Measurements from ENCODE around the gene BAZ1B. TPM values are rescaled to one million over a fixed set of nuclear protein-coding genes. Genes with fewer than 3 reads are reported as not detected.

The BAZ1B gene
- total RNA-seq, 4 donors from 2014 or later, result 31.2 to 47.0 (median 42.0) TPM

DNA sequence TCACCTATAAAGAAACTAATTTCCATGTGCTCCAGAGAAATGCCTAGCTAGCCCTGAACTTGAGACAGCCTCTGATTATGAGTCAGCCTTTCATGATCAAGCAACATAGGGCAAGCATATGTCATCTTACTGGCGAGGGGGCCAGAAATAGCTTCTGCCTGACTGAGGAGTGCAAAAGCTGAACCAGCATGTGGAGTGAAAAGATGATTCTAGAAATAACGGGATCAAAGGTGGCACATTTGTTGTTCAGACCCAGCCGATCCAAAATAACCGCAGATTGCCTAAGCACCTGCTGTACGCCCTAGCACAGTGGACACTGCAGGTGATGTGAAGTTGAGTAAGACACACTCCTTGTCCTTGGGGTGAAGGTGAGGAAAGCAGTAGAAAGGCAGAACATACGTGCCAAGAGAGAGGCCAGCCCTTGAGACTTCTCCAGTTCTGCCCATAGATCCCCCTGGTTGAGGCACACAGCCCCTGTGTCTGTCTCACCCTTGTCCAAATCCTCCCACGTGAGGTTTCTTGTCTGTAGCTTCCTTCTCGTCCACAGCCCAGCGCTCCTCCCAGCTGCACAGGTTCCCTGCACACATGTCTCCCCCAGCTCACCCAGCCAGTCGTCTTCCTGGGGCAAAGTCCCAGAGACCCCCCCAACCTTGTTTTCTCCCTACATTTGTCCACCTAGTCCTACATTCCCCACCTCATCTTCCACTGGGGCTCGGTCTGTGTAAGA is 38.2 kb upstream of the BAZ1B start:
- in situ Hi-C loops (cut with MboI; ENCODE audit: low sequenced_read_pairs in 4 of 4) (no loop called here), intact Hi-C loops (cut with DNase I; ENCODE audit: low total_unique reads) (no loop called here)
- no peaks in the 10 kb centered on the region for H3K27me3 ChIP-seq
- peak overlapping the region; percentile 74 to 99 (median 98) for H3K27ac ChIP-seq
- no peaks in the 10 kb centered on the region for H3K36me3 ChIP-seq
- H3K9me3 ChIP-seq, result no peaks in the 10 kb centered on the region
- no peak for TF ChIP-seq POLR2A (IDR thresholded peaks at IDR 0.05)
- TF ChIP-seq, protein P1, sequence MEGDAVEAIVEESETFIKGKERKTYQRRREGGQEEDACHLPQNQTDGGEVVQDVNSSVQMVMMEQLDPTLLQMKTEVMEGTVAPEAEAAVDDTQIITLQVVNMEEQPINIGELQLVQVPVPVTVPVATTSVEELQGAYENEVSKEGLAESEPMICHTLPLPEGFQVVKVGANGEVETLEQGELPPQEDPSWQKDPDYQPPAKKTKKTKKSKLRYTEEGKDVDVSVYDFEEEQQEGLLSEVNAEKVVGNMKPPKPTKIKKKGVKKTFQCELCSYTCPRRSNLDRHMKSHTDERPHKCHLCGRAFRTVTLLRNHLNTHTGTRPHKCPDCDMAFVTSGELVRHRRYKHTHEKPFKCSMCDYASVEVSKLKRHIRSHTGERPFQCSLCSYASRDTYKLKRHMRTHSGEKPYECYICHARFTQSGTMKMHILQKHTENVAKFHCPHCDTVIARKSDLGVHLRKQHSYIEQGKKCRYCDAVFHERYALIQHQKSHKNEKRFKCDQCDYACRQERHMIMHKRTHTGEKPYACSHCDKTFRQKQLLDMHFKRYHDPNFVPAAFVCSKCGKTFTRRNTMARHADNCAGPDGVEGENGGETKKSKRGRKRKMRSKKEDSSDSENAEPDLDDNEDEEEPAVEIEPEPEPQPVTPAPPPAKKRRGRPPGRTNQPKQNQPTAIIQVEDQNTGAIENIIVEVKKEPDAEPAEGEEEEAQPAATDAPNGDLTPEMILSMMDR (IDR thresholded peaks at IDR 0.05 in 4 of 5, conservative IDR thresholded peaks at IDR 0.05 in 1 of 5), result no peak
- DNase-seq (peak; percentile 61 to 76), ATAC-seq (peak; percentile 64 to 72)
- H3K4me1 ChIP-seq, result peaks cover 13 to 27% of the 10 kb centered on the region in 2 donors
- no peak overlapping the region for H3K4me3 ChIP-seq

DNA sequence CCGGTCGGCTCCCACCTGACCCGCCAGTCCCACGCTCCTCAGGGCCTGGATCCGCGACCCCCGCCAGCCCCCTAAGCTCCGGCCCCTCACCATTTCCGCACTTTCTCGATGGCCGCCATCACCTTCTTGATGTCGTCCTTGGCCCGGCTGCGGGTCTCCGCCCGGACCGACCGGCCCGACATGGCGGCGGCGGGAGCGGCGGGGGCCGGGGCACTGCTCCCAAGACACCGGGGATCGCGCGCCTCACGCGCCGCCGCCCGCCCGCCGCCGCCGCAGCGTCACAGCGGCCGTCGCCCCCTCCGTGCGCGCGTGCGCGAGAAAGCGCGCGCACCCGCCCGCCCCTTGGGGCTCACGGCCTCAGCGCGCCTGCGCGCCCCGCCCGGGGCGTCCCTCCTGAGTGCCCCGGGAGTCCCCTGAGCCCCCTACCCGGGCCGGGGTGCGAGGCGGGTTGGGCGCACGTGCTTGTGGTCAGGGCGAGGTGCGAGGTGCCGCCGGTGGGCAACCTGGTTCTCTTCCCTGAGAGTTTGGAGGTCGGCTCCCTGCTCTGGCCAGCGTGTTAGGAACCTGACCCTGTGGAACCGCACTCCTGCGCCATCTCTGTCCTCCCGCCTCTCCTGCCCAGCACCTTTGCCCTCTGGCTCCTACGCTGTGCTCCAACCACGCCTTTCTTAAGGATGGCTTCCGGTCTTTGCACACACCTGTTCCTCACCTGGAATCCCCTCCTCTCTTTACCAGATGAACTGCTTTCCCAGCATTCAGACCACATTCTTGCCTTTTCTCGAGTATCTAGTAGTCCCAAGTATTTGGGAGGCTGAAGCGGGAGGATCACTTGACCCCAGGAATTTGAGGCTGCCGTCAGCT is 35.5 kb upstream of the BAZ1B start, which contains the start of gene BCL7B:
Gene BCL7B, minus strand, starts transcription at position 294 of the 861 bp plus-strand sequence. Its CDS starts 112 bp downstream, at position 182.
- peak; percentile 89 to 92 for TF ChIP-seq POLR2A (IDR thresholded peaks at IDR 0.05)
- TF ChIP-seq, protein P1 (IDR thresholded peaks at IDR 0.05 in 4 of 5, conservative IDR thresholded peaks at IDR 0.05 in 1 of 5), result no peak
- Histone ChIP-seq H3K27ac (peak within 1 kb of the TSS; percentile 92 to 99 (median 98)), H3K4me3 (peak within 1 kb of the TSS; percentile 70 to 93 (median 75)), H3K27me3 (no peaks in the 10 kb centered on the region), H3K9me3 (no peaks in the 10 kb centered on the region), H3K4me1 (peaks cover 25 to 33% of the 10 kb centered on the region in 2 donors), H3K36me3 (peaks cover 0 to 6% of the 10 kb centered on the region in 2 donors)
- intact Hi-C loops (cut with DNase I; ENCODE audit: low total_unique reads), result loop anchor here (1.0 to 10.0 kb wide), 7 partner anchors 21 to 617 kb away; partner anchors contain the start of genes ABHD11, BAZ1B, EIF4H and TBL2
- DNase-seq (peak; percentile 28 to 72), ATAC-seq (peak; percentile 67 to 77)
- in situ Hi-C loops (cut with MboI; ENCODE audit: low sequenced_read_pairs in 4 of 4), result no loop called here

DNA sequence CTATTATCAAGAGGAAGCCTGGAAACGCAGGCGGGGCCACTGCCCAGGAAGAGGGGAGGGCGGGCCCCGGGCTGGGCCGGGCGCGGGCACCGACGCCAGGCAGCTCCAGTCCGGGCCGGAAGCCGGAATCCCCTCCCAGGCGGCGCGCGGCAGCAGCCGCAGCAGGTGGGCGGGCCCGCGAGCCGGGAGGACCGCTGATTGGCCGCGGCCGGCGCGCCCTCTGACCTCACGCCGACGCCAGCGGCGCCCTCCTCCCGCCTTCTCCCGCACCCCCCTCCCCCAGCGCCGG is 35.0 kb upstream of the BAZ1B start:
- peak overlapping the region; percentile 70 to 93 (median 75) for H3K4me3 ChIP-seq
- intact Hi-C loops (cut with DNase I; ENCODE audit: low total_unique reads), result loop anchor here (1.0 to 10.0 kb wide), 7 partner anchors 21 to 618 kb away; partner anchors contain the start of genes ABHD11, BAZ1B, EIF4H and TBL2
- H3K27me3 ChIP-seq, result no peaks in the 10 kb centered on the region
- H3K36me3 ChIP-seq, result peaks cover 0 to 12% of the 10 kb centered on the region in 2 donors
- H3K9me3 ChIP-seq, result no peaks in the 10 kb centered on the region
- DNase-seq (peak; percentile 89 to 92), ATAC-seq (peak; percentile 76 to 80)
- in situ Hi-C loops (cut with MboI; ENCODE audit: low sequenced_read_pairs in 4 of 4), result no loop called here
- TF ChIP-seq, protein P1 (IDR thresholded peaks at IDR 0.05 in 4 of 5, conservative IDR thresholded peaks at IDR 0.05 in 1 of 5), result no peak
- no peak for TF ChIP-seq POLR2A (IDR thresholded peaks at IDR 0.05)
- H3K4me1 ChIP-seq, result peaks cover 25 to 33% of the 10 kb centered on the region in 2 donors
- peak overlapping the region; percentile 92 to 99 (median 98) for H3K27ac ChIP-seq

DNA sequence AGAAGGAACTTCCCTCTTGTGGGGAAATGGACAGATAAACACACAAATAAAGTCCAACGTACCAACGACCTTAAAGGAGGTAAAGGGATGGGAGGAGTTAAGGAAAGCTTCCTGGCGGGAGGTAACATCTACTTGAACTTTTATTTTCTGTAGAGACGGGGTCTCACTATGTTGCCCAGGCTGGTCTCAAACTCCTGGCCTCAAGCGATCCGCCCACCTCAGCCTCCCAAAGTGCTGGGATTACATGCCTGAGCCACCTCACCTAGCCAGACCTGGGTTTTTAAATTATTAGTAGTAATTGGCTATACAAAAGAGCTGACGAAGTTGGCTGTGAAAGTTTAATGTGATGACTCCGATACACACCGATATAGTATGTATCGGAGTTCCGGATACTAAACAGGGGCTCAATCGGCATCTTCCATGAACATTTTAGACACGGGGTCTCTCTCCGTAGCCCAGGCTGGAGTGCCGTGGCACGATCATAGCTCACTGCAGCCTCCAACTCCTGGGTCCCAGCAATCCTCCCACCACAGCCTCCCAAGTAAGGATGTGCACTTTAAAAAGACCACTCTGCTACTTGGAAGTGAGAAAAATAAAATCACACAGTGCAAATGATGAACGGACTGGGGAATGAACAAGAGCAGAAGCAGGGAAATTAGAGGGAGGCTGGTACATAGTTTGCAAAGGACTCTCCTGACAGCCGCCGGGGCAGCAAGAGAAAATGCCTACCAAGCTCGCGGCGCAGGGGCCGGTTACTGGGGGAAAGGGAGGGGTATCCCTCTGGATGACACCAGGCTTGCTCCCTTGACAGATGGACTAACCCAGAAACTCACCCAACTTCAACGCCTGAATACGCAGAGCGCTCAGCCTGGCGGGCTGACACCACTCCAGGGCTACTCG is 34.4 kb upstream of the BAZ1B start:
- no peak for ATAC-seq
- no peak for TF ChIP-seq POLR2A (IDR thresholded peaks at IDR 0.05)
- TF ChIP-seq, protein P1 (IDR thresholded peaks at IDR 0.05 in 4 of 5, conservative IDR thresholded peaks at IDR 0.05 in 1 of 5), result no peak
- peak overlapping the region; percentile 70 to 93 (median 75) for H3K4me3 ChIP-seq
- no peaks in the 10 kb centered on the region for H3K9me3 ChIP-seq
- in situ Hi-C loops (cut with MboI; ENCODE audit: low sequenced_read_pairs in 4 of 4) (no loop called here), intact Hi-C loops (cut with DNase I; ENCODE audit: low total_unique reads) (loop anchor here (1.0 to 10.0 kb wide), 7 partner anchors 22 to 618 kb away; partner anchors contain the start of genes ABHD11, BAZ1B, EIF4H and TBL2)
- peaks cover 0 to 18% of the 10 kb centered on the region in 2 donors for H3K36me3 ChIP-seq
- peak overlapping the region; percentile 92 to 99 (median 98) for H3K27ac ChIP-seq
- H3K4me1 ChIP-seq, result peaks cover 25 to 33% of the 10 kb centered on the region in 2 donors
- no peak for DNase-seq
- H3K27me3 ChIP-seq, result no peaks in the 10 kb centered on the region
